GM13976 (cell line): ENCODE measurements around the gene GATA5.
"Not testable (repeated sequence)": the region's sequence is repeated elsewhere in the genome, so short reads cannot be mapped to it uniquely, and the experiment has no call there.

Experiments
- DNase-seq: peaks from one replicate; pipeline ENCODE4 v3.0.0; 2012; ENCODE audit warnings: low spot score
- CTCF ChIP-seq: IDR thresholded peaks from 2 replicates; pipeline ENCODE4 v1.5.1; 2012; ENCODE audit warnings: borderline replicate concordance, mild to moderate bottlenecking; ENCODE audit not compliant: insufficient read depth; ENCODE audit errors: extremely low read depth, missing control alignments, control extremely low read depth
- in situ Hi-C: fragments of 300-500 bp; cut with MboI; formaldehyde crosslinking; loops from one replicate; pipeline ENCODE4 v1.12.0; 2022; ENCODE audit warnings: low sequenced_read_pairs, mixed read lengths, inconsistent platforms; ENCODE audit not compliant: unreplicated experiment

Gene GATA5

GRCh38 chr20:62494980-62495748 is 19.4 kb upstream of the GATA5 start:
- TF ChIP-seq CTCF = no peak
- in situ Hi-C loops = no loop called here
- DNase-seq = no peak

- TF ChIP-seq CTCF = no peak
- in situ Hi-C loops = no loop called here
- no peak for DNase-seq
Measured at GRCh38 chr20:62494537-62494936, 18.7 kb upstream of the GATA5 start.

- no peak for TF ChIP-seq CTCF
- in situ Hi-C loops = no loop called here
- DNase-seq = no peak
Measured at GRCh38 chr20:62493886-62494285, 18.1 kb upstream of the GATA5 start.

- in situ Hi-C loops = no loop called here
- DNase-seq = no peak
- TF ChIP-seq CTCF = no peak
Measured at GRCh38 chr20:62493253-62493885, 17.6 kb upstream of the GATA5 start.

GRCh38 chr20:62492711-62493110 is 16.9 kb upstream of the GATA5 start:
- in situ Hi-C loops = no loop called here
- no peak for TF ChIP-seq CTCF

GRCh38 chr20:62490783-62491182 is 15.0 kb upstream of the GATA5 start:
- DNase-seq, in situ Hi-C loops: not testable (repeated sequence)

More at GRCh38 chr20:62492711-62493110, 16.9 kb upstream of the GATA5 start:
- DNase-seq = no peak

GRCh38 chr20:62489932-62490263 is 14.1 kb upstream of the GATA5 start:
- DNase-seq = no peak
- TF ChIP-seq CTCF = no peak
- in situ Hi-C loops = no loop called here
